Measurements from ENCODE around the gene ZNF775.

ZNF775 gene

DNA sequence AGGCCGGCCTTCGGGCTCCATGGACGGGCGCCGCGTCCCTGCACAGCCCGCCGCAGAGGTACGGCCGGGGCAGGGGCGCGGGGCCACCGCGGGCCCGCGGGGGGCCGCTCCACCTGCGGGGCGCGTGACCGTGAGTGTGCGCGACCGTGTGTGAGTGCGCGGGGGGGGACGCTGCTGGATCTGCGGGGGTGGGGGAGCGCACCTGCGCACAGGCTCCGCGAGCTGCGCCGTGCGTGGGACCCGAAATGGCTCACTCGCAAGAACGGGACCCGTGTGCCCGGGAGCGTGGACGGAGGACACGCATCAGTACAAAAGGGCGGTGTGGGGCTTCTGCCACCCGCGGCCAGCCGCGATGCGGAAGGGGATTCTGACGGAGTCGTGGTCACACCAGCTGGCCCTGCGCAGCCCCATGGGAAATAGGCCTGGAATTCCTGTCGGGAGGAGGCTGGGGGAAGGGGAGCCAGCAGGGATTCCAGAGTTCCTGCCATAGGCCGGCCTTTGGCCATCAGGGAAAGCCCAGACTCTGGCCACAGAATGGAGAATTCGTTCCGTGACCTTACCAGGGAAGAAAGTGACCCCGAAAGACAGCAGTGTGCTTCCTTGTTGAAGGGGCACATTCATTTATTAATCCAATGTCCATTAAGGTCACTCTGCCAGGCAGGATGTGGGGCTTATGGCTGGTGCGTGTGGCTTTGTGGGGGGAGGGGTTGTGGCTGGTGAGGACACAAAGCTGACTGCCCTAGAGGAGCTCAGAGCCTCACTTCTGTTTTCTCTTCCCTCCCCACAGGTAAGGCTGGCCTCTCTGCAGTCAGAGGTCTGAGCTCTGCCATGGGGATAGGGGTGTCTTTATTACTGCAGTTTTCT lies 10.0 kb upstream of the ZNF775 start:
- DNase-seq (ENCODE audit: low read depth in 2 of 2) = peak in 1 of 2 donors; percentile 42

DNA sequence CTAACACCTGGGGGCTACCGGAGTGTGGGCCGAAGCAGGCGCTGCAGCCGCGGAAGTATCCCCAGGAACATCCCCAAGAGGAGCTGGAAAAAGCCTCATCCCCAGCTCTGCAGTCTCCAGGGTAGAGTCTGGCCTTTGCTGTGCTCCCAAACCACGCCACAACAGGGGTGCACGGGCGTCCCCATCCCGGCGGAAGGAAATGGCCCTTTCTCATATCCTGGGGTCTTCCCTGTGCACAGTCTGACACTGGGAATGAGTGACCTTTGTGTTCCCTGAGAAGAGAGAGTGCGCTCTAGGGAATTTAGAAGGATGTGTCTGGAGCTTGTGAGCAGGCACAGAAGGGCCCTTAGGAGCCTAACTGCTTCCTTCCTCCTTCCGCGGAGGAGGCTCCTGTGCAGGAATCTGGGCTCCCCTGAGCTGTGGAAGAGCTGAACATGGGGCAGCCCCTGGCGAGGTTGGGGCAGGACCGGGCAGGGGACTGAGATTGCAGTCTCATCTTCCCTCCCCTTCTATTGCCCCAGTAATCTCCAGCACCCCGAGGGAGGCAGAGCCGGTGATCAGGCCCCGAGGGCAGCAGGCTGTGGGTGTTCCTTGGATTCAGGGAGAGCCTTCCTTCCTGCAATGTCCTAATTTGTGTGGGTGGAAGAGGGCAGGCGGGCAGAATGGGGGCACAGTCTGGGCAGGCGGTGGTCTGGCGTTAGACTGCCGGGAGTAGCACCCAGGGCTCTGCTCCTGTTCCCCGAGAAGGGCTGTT lies 9.2 kb upstream of the ZNF775 start:
- DNase-seq (ENCODE audit: low read depth in 2 of 2) = no peak

DNA sequence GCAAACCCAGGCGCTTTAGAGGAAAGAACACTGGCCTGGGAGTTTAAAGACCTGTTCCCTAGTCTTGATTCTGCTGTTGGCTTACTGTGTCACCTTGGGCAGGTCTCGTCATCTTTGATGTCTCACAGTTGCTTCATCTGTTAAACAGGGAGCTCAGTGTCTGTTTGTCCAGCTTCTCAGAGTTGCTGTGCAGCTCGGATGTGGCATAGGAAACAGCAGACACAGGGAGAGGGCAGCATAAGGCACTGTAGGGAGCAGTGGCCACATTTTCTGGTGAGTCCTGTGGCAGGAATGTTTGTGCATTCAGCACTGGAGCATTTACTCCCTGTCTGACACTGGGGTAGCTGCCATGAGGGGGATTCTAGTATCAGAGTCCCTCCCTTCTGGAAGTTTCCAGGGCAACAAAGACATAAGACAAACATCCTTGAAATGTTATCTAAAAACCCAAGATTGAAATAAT lies 8.5 kb upstream of the ZNF775 start:
- no peak for DNase-seq (ENCODE audit: low read depth in 2 of 2)

DNA sequence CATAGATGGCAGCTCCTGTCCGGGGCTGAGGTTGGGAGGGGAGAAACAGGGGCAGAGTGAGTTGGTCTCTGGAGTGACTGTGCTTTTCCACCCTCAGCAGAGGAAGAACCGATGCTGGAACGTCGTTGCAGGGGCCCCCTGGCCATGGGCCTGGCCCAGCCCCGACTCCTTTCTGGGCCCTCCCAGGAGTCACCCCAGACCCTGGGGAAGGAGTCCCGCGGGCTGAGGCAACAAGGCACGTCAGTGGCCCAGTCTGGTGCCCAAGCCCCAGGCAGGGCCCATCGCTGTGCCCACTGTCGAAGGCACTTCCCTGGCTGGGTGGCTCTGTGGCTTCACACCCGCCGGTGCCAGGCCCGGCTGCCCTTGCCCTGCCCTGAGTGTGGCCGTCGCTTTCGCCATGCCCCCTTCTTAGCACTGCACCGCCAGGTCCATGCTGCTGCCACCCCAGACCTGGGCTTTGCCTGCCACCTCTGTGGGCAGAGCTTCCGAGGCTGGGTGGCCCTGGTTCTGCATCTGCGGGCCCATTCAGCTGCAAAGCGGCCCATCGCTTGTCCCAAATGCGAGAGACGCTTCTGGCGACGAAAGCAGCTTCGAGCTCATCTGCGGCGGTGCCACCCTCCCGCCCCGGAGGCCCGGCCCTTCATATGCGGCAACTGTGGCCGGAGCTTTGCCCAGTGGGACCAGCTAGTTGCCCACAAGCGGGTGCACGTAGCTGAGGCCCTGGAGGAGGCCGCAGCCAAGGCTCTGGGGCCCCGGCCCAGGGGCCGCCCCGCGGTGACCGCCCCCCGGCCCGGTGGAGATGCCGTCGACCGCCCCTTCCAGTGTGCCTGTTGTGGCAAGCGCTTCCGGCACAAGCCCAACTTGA lies 7.8 kb upstream of the ZNF775 start:
- DNase-seq (ENCODE audit: low read depth in 2 of 2) = no peak

DNA sequence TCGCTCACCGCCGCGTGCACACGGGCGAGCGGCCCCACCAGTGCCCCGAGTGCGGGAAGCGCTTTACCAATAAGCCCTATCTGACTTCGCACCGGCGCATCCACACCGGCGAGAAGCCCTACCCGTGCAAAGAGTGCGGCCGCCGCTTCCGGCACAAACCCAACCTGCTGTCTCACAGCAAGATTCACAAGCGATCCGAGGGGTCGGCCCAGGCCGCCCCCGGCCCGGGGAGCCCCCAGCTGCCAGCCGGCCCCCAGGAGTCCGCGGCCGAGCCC lies 7.2 kb upstream of the ZNF775 start:
- DNase-seq (ENCODE audit: low read depth in 2 of 2) = no peak

DNA sequence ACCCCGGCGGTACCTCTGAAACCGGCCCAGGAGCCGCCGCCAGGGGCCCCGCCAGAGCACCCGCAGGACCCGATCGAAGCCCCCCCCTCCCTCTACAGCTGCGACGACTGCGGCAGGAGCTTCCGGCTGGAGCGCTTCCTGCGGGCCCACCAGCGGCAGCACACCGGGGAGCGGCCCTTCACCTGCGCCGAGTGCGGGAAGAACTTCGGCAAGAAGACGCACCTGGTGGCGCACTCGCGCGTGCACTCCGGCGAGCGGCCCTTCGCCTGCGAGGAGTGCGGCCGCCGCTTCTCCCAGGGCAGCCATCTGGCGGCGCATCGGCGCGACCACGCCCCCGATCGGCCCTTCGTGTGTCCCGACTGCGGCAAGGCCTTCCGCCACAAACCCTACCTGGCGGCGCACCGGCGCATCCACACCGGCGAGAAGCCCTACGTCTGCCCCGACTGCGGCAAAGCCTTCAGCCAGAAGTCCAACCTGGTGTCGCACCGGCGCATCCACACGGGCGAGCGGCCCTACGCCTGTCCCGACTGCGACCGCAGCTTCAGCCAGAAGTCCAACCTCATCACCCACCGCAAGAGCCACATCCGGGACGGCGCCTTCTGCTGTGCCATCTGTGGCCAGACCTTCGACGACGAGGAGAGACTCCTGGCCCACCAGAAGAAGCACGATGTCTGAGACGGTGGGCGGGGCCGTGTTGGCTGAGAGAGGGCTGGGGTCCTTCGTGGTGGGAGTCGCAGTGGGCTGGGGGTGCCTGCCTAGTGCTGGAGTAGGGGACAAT lies 6.7 kb upstream of the ZNF775 start:
- DNase-seq (ENCODE audit: low read depth in 2 of 2) = no peak

DNA sequence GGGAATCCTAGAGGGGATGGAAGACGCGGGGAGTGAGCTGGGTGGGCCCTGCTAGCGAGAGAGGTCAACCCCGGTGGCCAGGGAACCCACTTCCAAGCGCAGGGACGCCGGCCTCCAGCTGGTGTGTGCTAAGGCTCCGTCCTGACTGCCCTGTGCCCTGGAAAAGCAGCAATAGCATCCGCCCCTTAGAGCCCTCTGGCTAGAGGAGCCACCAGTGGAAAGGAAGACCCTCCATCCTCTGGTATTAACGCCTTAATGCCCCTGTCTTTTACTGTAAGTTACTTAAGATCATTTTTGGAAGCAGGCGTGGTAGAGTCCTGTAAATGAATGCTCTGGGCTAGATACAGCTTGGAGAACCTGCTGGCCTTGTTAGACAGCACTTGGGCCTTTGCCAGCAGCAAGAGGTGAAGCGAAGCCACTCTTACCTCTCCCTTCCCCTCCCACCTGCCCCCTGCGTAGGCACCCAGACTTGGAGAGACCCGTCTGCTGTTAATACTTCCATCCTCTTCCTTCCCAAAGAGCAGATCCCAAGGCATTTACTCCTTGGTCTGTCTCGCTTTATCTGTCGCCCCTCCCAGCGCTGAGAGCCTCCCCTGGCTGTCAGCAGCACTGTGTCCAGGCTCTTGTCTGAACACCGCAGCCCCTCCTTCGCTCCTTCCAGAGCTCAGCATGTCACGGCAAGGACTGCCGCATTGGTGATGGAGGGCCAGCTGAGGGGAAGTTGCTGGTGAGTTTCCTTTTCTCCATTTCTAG lies 5.9 kb upstream of the ZNF775 start:
- DNase-seq (ENCODE audit: low read depth in 2 of 2) = no peak

DNA sequence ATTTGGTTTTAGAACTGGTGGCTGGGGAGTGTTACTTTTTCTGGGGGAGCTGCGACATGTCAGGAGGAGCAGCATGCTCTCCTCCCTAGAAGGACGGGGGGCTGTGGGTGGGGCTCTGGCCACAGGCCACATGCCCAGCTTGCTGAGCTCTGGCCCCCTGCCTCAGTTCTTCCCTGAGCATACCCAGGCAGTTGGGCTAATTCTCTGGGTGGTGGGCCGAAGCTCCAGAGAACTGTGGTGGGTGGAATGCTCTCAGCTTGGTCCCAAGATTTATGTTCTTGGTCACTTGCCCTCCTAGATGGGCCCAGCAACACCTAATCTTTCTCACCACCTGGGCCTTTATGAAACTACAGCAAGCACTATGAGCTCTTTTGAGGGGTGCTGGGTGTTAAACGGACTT lies 5.1 kb upstream of the ZNF775 start:
- DNase-seq (ENCODE audit: low read depth in 2 of 2) = no peak

DNA sequence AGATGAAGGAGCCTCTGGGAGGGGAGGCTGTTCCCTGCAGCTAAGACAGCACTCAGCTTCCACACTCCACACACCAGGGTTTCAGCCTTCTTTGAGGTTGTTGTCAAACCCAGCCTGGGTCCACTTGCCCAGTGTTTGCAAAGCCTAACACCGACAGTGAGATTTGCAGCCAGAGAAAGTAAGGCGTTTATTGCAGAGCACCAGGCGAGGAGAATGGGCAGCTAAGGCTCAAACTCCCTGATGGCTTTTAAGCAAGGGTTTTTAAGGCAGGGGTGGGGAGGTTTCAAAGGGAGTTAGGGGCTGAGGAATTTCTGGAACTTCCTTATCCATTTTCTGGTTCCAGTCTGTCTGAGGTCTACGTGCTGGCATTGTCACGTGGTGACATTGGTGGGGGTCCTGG lies 4.7 kb upstream of the ZNF775 start:
- no peak for DNase-seq (ENCODE audit: low read depth in 2 of 2)

DNA sequence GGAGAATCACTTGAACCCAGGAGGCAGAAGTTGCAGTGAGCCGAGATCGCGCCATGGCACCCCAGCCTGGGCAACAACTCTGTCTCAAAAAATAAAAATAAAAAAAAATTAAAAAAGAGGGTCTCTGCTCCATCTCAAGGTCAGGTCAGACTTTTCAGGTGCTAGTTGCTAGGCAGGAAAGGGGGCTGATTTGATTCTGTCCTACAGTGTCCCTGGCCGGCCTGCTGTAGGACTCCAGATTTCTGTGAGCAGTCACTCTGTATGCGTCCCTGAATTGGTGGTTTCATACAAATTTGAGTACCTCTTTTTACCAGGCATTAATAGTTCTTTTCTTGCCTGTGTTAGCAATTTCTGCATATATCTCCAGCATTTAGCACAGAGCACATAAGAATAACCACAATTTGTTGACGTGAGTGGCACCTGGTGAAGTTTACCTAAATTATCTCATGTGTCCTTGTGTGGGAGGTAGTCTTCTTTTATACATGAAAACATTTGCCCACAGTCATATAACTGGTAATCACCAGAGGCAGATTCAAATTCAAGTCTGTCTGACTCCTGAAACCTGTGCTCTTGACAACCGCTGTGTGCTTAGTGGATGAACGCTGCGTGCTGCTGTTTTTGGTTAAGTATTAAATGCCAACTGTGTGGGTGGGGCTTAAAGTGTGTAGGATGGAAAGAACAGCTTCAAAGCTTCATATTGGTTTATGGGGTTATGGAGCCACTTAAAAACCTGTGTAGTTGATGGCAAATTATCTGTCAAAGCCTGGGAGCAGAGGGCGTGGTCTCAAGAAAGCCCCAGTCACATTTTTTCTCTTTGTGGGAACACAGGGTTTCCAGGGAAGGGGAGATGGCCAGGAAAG lies 3.2 kb upstream of the ZNF775 start:
- DNase-seq (ENCODE audit: low read depth in 2 of 2) = no peak

DNA sequence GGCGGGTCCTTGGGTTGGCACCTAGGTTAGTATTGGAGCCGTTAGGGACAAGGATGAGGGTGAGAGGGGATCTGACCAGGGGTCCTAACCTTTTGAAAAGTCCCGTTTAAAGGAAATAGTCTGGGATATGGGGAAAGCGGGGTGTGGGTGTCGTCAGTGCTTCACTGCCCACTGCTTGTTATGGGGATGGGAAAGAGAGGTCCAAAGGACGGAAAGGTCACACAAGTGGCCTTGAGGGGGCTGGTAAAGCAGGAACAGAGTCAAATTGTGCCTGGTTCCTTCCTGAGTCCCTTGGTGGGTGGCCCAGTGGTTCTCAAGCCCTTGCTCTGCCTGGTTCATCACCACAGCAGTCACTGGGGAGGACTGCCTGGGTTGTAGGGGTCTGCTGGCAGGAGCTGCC lies 2.6 kb upstream of the ZNF775 start:
- no peak for DNase-seq (ENCODE audit: low read depth in 2 of 2)

DNA sequence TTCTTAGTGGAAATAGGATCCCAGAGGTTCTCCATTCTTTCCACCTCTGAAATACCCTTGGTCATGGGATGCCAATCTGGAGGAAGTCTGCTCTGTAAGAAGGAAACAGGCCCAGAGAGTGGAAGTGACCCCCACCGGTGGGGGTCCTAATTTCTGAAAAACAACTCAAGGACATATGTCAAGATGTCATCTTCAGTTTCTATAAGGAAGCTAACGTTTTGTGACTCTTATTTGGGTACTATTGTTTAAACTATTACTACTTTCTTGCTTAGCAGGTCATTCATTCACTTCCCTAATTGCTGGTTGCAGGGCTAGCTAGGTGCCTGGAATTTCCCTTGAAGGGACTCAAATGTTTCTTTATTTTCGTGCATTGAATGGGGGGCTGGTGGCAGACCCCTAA lies 1.9 kb upstream of the ZNF775 start:
- DNase-seq (ENCODE audit: low read depth in 2 of 2) = no peak

DNA sequence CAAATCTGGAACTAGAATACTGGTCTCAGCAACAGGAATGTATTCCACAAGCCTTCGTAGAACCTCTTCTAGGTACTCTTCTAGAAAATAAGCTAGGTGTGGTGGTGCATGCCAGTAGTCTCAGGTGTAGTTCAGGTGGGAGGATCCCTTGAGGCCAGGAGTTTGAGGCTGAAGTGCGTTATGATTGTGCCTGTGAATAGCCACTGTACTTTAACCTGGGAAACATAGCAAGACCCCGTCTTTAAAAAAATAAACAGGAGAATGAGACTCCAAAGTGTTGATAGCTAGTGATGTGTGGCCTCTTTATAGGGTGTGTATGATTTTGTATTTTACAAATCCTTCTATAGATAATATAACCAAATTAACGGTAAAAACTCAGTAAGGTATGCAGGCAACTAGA lies 1.5 kb upstream of the ZNF775 start:
- DNase-seq (ENCODE audit: low read depth in 2 of 2) = no peak

DNA sequence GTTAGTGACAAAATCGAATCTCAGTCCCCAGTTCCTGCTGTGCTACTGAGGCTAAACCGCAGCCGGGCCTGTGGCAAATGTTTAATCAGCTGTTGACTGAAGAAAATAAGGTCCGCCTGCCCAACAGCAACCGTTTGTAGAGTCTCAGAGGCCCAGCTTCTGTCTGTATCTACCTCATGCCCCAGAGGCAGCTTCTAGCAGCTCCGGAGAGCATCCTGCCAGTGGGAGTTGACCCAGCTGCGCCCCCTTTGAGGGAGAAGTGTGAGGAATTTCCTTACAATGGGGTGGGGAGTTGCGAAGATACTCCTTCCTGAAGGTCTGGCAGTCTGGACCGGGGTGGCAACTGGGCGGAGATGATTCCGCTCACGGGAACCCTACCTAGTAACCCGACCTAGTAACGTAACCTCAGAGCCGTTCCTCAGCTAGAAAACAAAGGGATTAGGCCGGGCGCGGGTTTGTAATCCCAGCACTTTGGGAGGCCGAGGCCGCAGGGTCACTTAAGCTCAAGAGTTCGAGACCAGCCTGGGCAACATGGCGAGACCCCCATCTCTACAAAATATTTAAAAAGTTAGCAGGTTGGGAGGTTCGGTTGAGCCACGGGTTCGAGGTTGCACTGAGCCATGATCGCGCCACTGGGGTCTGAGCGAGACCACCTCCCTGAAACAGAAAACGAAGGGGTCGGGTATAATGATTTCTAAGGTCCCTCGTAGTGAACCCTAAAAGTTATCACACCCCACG lies 846 bp upstream of the ZNF775 start:
- no peak for DNase-seq (ENCODE audit: low read depth in 2 of 2)

DNA sequence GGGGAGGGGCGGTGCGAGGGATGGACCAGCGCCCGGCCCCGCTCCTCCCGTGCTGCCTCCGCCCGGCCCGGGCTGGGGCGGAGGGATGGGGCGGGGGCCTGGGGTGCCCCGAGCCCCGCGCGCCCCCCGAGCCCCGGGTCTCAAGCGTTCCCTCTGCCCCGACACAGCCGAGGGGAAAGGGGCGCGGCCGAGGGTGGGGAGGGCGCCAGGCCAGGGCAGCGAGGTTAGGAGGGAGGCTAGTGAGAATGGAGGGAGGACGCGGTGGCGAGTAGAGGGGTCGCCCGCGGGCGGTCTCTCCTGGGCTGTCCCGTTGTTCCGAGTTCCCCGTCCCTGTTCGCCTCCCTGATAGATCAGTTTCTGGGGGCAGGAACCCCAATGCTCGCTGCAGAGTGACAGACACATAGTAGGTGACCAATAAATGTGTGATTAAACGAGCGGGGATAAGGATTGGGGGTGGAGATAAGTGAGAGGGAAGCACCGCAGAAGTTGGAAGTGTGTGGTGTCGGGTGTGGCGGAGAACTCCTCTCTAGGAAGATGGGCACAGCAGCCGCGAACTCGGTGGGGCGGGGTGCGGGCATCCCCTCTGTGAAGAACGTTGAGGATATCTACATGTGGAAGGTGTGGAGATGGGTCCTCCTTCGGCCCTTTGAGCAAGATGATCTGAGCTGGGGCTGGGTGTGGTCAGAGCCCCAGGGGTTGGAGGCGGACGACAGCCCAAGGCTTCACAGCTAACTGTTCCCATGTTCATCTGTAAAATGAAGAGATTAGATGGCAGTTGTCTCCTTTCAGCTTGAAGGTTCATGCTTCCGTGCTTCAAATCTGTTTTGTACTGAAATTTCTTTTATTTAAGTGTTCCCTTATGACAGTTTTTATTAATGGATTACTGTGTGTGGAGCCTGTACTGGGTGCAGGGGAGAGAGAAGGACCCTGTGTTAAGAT lies 580 bp downstream of the ZNF775 start:
- DNase-seq (ENCODE audit: low read depth in 2 of 2) = no peak

DNA sequence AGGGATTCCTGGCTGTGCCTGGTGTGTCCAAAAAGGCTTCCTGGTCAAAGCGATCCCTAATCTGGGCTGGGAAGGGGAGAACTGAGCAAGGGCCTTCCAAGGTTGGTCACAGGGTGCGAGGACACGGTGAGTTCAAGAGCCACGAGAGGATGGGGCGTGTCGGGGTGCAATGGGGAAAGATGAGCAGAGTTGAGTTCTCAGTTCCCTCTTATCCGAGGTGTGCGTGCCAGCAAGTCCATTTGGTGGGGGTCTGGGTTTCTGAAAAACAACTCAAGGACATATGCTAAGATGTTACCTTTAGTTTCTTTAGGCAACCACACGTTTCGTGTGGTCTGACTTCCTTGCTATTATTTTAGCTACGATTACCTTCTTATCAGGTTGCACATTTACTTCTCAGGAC lies 1.3 kb downstream of the ZNF775 start:
- DNase-seq (ENCODE audit: low read depth in 2 of 2) = no peak

DNA sequence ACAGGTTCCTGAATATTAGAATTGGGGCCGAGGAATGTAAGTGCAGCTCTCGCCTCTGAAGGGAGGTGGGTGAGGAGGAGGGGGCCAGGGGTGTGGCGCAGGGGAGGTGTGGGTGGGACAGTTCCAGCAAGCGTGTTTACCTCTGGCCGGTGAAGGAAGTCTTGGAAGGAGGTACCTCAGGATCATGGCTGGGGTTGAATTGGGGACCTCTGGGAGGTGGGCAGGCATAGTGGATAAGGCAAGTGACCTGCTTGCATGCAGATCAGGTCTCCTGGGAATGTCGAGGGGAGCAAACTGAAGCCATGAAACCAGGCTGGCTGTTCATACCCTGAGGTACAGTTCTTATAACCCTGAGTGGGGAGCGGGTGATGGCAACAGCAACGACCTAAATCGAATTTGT lies 2.0 kb downstream of the ZNF775 start:
- DNase-seq (ENCODE audit: low read depth in 2 of 2) = no peak

DNA sequence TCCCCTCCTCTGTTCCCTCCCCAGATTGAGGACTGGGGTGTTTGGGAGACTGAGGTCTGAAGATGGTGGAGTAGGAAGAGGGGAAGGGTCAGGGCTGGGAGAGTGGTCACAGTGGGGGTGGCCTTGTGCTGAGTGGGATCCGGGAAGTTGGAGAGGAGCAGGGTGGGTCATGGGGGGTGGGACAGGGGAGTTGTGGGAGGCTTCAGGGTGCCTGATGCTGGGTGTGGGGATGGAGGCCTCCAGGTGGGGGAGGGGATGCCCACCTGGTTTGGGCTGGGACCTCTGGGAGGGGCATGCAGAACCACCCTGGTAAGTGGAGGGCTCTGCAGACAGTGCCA lies 2.6 kb downstream of the ZNF775 start:
- DNase-seq (ENCODE audit: low read depth in 2 of 2) = no peak
